Measurements from ENCODE around the gene AIMP1. TPM values are rescaled to one million over a fixed set of nuclear protein-coding genes. Genes with fewer than 3 reads are reported as not detected.

The AIMP1 gene
- total and polyA plus RNA-seq, 10 of the 15 experiments (the other 5 are each of a cell fraction or from before 2014, with no cell fraction given): 18.6 to 131 (median 56.5) TPM

DNA sequence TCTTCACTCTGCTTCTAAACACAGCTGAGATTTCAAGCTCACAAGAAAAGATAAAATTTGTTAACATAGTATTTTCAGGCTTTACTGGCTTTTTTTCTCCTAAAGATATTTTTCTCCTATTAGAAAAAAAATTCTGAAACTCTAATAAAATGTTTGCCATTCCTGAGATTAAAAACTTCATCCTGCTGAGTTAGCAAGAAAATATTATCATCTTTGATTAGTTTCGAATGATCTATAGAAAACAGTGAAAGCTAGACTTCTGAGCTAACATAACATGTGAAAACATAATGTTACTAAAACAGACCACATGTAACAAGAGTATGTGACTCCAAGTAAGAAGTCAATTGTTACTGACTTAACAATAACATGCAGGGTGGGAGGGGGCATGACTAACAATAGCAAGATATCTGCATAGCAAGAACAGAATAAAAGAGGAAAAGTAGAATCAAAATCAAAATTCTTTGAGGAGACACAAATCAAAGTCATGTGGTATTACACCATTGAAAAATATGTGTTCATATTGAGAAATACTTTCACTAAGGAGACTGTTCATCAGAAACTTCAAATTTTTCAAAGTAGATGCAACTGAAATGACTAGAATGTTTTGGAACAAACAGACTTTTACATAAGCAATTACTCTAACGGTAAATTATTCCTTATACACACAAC is 14.8 kb upstream of the AIMP1 start (continued):
- TF ChIP-seq NFYA (IDR thresholded peaks at IDR 0.05; ENCODE audit: borderline replicate concordance, low read depth, low read length) (no peak), SP1 (IDR thresholded peaks at IDR 0.05; ENCODE audit: low read depth, low read length) (no peak), FOXM1 (IDR thresholded peaks at IDR 0.05; ENCODE audit: low read depth, low read length) (no peak), TCF3 (IDR thresholded peaks at IDR 0.05; ENCODE audit: borderline replicate concordance, insufficient read depth, low read depth, low read length) (no peak), STAT3 (IDR thresholded peaks at IDR 0.05; ENCODE audit: low read depth, low read length) (no peak), CREM (IDR thresholded peaks at IDR 0.05; ENCODE audit: low read depth) (no peak), SUPT20H (IDR thresholded peaks at IDR 0.05; ENCODE audit: borderline replicate concordance, control insufficient read depth, low read depth, low read length) (no peak), RB1 (IDR thresholded peaks at IDR 0.05; ENCODE audit: borderline replicate concordance) (no peak), CBFB (IDR thresholded peaks at IDR 0.05; ENCODE audit: low read depth) (no peak), CHD2 (IDR thresholded peaks at IDR 0.05; ENCODE audit: borderline replicate concordance, low read depth, low read length) (no peak), POLR2AphosphoS2 (IDR thresholded peaks at IDR 0.05; ENCODE audit: low read depth, low read length) (no peak)
- TF ChIP-seq, protein P1, sequence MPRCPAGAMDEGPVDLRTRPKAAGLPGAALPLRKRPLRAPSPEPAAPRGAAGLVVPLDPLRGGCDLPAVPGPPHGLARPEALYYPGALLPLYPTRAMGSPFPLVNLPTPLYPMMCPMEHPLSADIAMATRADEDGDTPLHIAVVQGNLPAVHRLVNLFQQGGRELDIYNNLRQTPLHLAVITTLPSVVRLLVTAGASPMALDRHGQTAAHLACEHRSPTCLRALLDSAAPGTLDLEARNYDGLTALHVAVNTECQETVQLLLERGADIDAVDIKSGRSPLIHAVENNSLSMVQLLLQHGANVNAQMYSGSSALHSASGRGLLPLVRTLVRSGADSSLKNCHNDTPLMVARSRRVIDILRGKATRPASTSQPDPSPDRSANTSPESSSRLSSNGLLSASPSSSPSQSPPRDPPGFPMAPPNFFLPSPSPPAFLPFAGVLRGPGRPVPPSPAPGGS (IDR thresholded peaks at IDR 0.05; ENCODE audit: borderline replicate concordance, insufficient read depth, low read depth, low read length, poor library complexity, severe bottlenecking): no peak
- TF ChIP-seq, protein P2, sequence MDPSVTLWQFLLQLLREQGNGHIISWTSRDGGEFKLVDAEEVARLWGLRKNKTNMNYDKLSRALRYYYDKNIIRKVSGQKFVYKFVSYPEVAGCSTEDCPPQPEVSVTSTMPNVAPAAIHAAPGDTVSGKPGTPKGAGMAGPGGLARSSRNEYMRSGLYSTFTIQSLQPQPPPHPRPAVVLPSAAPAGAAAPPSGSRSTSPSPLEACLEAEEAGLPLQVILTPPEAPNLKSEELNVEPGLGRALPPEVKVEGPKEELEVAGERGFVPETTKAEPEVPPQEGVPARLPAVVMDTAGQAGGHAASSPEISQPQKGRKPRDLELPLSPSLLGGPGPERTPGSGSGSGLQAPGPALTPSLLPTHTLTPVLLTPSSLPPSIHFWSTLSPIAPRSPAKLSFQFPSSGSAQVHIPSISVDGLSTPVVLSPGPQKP (IDR thresholded peaks at IDR 0.05; ENCODE audit: low read depth, low read length): no peak
